Kasumi-1 (cell line): Measurements from ENCODE around the gene CIDEC.
"Not testable (repeated sequence)": the region's sequence is repeated elsewhere in the genome, so short reads cannot be mapped to it uniquely, and the experiment has no call there.

Experiments used
- DNase-seq, 2 experiments: peaks; one replicate each; lab custom pipeline; 2025; lab: John Stamatoyannopoulos, UW

Gene CIDEC

GRCh38 chr3:9875448-9875847 is 4.6 kb downstream of the CIDEC start:
- DNase-seq, result no peak

DNA sequence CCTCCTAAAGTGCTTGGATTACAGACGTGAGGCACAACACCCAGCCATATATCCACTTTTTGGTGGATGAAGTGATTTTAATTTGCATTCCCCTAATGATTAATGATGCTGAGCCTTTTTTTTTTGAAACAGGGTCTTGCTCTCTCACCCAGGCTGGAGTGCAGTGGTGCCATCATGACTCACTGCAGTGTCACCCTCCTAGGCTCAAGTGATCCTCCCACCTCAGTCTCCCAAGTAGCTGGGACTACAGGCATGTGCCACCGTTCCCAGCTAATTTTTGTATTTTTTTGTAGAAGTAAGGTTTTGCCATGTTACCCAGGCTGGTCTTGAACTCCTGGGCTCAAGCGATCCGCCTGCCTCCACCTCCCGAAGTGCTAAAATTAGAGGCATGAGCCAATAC is 8.0 kb downstream of the CIDEC start:
- DNase-seq, result not testable (repeated sequence)

- no peak for DNase-seq
Measured at GRCh38 chr3:9870978-9871377, 9.1 kb downstream of the CIDEC start.

GRCh38 chr3:9869955-9870354 is 10.1 kb downstream of the CIDEC start:
- no peak for DNase-seq

DNA sequence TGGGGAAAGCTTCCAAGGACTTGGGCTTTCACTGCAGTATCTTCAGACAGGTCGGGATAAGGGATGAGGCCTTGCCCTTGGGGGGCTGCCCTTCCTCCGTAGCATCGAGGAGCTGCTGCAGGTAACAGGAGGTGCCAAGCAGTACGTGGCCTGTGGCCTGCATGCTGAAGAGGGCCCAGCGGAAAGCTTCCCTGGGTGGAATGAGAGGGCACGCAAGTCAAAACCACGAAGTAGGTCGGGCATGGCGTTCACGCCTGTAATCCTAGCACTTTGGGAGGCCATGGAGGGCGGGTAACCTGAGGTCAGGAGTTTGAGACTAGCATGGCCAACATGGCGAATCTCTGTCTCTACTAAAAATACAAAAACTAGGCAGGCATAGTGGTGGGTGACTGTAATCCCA is 12.9 kb downstream of the CIDEC start:
- DNase-seq, result no peak

DNA sequence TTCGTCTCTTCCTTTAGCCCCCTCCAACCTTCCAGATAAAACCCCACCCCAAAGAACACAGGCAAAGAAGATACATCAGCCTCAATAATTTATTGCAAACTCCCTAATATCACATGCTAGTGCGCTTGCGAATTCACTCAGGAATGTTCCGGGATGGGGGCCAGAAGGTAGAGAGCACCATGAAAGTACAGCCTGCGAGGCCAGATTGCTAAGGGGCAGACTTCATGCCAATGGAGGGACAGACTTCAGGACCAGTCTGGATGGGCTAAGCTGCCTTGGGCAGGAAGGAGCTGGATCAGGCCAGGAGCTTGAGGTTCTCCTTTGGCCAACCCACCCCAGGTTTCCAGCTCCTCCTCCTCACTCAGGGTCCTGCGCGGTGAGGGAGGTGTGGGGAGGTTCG is 13.4 kb downstream of the CIDEC start:
- no peak for DNase-seq

GRCh38 chr3:9865125-9865637 is 14.9 kb downstream of the CIDEC start:
- not testable (repeated sequence) for DNase-seq

DNA sequence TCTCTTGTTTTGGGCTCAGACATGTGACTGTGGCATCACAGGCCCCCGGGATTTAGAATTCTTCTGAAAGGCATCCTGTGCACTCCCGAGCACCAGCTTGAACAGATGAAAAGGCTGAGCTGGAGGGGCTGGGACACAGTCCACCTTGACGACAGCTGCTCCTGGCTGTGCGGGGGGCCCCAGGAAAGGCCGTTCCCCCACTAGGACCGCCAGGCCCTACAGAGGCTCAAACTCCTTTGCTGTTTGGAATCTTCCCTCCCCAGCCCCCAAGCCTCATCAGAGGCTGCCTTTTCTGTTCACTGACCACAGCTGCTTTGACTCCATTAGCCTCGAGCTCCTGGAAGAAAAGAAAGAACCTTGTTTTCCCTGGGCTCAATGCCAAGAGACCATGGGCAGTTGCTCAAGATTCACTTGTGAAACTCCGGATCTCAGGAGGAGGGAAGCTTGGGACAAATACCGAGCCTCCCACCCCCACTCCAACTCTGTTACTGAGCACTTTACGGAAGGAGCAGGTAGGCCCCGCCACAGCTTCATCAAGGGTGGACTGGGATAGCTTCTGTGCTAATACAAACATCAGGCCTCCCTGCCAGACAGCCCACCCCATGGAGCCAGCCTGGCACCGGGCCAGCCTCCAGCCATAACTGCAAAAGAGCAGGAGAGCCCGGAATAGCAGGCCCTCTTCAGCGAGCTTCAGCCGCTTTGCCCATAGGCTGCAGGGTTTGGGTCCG is 15.7 kb downstream of the CIDEC start:
- no peak for DNase-seq

DNA sequence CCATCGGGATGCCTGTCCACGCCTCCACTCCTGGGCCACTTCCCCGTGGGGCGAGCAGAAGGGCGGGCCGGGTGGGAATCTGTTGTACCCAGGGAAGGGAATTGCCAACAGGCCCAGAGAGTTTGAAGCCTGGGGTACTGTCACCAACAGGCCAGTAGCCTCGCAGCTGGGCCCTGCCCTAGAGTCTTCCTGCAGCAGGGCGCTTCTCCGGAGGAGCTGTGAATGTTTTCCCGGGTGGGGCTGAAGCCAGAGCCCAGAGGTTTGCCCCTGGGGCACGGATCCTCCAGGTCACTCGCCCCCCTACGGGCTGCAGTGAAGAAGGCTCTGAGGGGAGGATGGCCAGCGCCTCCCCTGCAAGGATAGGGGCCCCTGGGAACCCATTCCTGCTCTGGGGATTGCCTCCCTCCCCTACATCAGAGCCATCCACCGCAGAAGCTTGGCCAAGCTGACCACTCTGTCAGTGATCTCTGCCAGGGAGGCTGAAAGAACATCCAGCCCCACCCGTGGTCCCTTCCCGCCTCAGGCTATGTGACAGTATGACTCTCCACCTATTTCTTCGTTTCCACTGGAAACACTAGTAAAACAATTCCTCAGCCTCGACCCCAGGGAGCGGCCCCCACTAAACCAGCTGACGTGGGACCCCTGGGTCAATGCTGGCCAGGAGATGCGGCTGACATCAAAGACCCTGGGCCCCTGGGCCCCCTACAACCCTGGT is 16.8 kb downstream of the CIDEC start:
- DNase-seq, result no peak

- no peak for DNase-seq
Measured at GRCh38 chr3:9862391-9863057, 17.5 kb downstream of the CIDEC start.

GRCh38 chr3:9861626-9862130 is 18.4 kb downstream of the CIDEC start:
- DNase-seq, result no peak

DNA sequence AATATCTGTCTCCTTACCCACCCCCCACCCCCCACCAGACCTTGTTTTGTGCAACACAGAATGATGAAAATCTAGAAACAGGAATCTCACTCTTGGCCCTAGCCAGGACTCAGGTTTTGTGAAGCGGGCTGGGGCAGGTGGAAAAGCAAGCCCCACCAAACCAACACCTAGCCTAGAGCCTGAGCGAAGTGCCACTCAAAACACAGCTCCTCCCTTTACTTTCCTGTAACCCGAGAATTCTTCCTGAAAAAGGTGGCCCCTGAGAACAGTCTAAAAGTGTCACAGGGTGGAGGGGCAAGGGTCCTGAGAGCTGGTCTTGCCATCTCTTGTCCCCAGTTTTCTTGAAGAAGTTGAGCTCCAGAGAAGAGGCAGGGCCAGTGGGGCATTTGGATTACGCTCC is 18.9 kb downstream of the CIDEC start:
- no peak for DNase-seq

DNA sequence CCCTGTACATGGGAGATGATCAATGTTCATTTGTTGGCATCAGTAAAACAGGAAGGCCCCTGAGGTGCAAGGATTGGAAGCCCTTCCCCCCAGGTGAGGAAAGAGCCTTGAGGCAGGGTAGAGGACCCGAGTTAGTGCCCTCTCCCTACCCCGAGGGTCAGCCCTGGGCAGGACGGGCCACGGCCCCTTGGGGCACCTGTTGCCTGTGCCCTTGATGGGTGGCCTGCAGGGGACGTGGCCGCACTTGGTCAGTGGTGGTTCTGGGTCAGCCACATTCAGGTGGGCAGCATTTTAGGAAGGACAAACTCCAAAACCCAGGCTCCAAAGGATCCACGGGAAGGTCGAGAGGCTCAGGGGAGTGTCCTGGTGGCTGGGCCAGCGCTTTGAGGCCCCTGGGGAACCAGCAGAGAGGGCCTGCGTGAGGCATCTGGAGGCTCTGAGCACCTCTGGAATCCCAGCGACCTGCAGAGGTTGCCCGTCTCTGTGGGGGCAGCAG is 20.5 kb downstream of the CIDEC start:
- no peak for DNase-seq

DNA sequence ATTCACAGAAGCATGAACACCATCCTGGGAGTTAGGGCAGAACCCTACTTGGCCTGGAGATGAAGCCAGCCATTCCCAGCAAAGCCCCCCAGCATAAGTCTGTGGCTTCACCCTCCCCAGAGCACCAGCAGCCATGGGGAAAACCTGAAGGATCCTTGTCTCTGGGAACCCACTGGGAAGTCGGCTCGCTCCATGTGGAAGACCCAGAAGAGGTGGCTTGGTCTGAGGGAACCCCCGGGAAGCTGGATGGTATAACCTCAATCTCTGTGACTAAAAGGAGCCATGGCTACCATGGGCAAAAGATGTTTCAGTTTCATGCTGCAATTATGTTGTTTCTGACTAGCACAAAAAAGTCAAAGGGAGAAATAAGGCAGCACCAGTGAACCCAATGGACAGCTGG is 24.5 kb downstream of the CIDEC start:
- DNase-seq, result no peak

DNA sequence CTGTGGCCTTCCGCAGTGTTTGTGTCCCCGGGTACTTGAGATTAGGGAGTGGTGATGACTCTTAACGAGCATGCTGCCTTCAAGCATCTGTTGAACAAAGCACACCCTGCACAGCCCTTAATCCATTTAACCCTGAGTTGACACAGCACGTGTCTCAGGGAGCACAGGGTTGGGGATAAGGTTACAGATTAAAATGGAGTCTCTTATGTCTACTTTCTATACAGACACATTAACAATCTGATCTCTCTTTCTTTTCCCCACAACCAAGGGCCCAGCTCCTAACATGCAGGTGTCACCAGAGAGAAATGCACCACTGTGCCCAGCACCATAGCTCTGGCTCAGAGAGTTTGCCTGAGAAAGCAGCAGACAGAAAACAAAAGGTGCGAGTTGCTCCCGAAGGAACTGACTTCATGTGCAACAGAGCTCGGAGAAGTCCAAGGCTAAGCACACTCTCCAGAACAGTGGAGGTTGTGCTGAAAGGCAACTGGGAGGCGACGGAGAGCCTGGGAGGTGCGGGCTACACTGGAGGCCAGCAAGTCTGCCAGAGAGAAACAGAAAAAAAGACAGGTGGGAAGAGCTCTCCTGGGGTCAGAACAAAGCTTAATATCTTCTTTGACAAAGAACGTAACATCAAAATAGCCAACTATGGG is 25.6 kb downstream of the CIDEC start:
- not testable (repeated sequence) for DNase-seq

DNA sequence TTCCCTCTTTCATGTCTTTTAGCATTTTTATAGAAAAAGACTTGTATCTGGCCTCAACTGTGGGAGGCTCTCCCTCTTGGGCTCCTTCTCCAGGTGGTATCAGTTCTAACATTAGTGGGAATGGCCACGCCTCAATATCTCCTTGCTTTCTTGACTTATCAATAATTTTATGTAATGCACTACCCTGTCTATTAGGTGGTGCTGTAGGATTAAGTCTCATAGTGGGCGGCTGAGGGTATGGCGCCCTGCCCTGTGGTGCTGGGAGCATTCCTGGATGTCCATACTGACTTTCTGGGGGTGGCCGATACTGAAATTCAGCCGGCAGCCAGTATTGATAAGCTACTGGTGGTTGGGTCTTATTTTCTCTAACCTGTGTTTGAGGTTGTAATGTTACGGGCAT is 27.5 kb downstream of the CIDEC start:
- DNase-seq, result no peak

- not testable (repeated sequence) for DNase-seq
Measured at GRCh38 chr3:9851926-9852325, 28.1 kb downstream of the CIDEC start.

DNA sequence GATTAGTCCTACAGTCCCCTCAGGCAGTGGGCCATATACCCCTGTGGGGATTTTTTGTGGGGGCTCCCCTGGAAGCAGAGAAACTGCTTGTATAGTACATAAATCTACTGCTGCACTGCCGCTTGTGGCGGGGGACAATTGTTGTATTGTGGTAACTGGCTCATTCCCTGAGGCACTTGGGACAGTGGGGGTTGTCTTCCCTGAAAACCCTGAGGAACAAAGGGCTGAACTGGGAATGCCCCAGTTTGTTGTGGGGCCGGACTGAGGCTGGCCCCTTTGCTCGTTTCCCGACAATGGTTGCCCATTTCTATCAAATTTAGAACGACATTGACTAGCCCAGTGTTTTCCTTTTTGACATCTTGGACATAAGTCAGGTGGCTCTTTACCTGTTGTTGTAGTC is 28.7 kb downstream of the CIDEC start:
- DNase-seq, result not testable (repeated sequence)

DNA sequence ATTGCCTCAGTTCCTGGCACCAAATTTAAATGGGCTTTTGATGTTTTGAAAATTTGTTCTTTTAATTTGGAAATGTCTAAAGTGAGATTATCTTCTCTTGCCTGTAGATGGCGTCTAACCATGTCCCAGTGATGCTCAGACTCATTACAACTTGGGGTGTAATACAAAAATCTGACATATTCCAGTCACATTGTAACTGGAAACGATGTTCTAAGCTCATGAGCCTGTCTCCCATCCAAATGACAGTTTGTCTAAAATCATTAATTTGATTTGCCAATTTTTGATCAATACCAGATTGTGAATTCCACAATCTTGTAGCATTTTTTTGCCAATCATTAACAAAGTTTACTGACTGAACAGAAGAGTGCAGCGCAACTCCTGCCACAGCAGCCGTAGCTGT is 31.2 kb downstream of the CIDEC start:
- peak; percentile 51 to 54 for DNase-seq

GRCh38 chr3:9847870-9848269 is 32.2 kb downstream of the CIDEC start:
- DNase-seq, result not testable (repeated sequence)

- DNase-seq, result no peak
Measured at GRCh38 chr3:9846931-9847488, 33.0 kb downstream of the CIDEC start.

DNA sequence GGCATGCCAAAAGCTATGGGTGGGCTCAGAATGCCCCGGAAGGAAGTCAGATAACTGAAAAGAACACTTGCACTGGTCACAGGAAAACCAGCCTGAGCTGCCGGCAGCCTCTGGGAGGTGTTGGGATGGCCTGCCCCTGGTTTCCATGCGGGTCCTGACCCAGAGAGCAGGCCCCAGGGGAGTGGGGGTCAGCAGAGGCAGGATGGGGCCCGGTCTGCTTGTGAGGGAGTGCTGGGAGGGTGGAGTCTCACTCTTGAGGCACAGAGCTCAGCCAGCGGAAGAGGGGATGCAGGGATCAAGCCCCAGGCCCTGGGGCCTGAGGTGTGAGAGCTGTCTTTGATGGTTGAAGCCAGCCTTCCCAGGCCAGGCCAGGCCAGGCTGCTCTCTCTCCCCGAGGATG is 33.8 kb downstream of the CIDEC start:
- peak; percentile 56 to 76 for DNase-seq
